ENCODE measurements around the gene SLC22A17. TPM values are rescaled to one million over a fixed set of nuclear protein-coding genes. Genes with fewer than 3 reads are reported as not detected.
A peak's percentile ranks its signal among the peaks of the same experiment; 100 is the strongest.

SLC22A17 gene
- total and polyA plus RNA-seq, 2 of the 13 experiments (the other 11 are each of a cell fraction or from before 2014, with no cell fraction given) = 0.95 to 1.1 TPM

- TF ChIP-seq ZNF318 (CRISPR knock-in tag; IDR thresholded peaks at IDR 0.05) (peak; percentile 19; the same call in 1 of the 2 replicates), ZNF496 (CRISPR knock-in tag; IDR thresholded peaks at IDR 0.05; ENCODE audit: insufficient replicate concordance) (no peak), HNF4A (CRISPR knock-in tag; IDR thresholded peaks at IDR 0.05) (peak; percentile 26; the same call in 1 of the 2 replicates), ZKSCAN5 (CRISPR knock-in tag; IDR thresholded peaks at IDR 0.05) (0 out of 2 replicates have a peak, but pooled peaks have one; percentile 43), KLF11 (CRISPR knock-in tag; IDR thresholded peaks at IDR 0.05) (no peak), TEAD3 (CRISPR knock-in tag; optimal IDR thresholded peaks at IDR 0.05; ENCODE audit: borderline replicate concordance) (peak; percentile 82), ZNF672 (CRISPR knock-in tag; IDR thresholded peaks at IDR 0.05) (no peak), NR3C1 (CRISPR knock-in tag; IDR thresholded peaks at IDR 0.05) (no peak), ZNF414 (CRISPR knock-in tag; IDR thresholded peaks at IDR 0.05) (no peak), NFKBIZ (CRISPR knock-in tag; IDR thresholded peaks at IDR 0.05) (no peak), ZC3H13 (CRISPR knock-in tag; IDR thresholded peaks at IDR 0.05) (no peak), GPN1 (CRISPR knock-in tag; IDR thresholded peaks at IDR 0.05; ENCODE audit: borderline replicate concordance) (peak; percentile 19; the same call in 1 of the 2 replicates), ZNF446 (CRISPR knock-in tag; IDR thresholded peaks at IDR 0.05) (peak; percentile 83), KLF13 (CRISPR knock-in tag; IDR thresholded peaks at IDR 0.05) (peak; percentile 97), ZNF143 (CRISPR knock-in tag; IDR thresholded peaks at IDR 0.05) (peak; percentile 38; the same call in 1 of the 2 replicates)
- TF ChIP-seq, protein P1, sequence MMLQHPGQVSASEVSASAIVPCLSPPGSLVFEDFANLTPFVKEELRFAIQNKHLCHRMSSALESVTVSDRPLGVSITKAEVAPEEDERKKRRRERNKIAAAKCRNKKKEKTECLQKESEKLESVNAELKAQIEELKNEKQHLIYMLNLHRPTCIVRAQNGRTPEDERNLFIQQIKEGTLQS (CRISPR knock-in tag; IDR thresholded peaks at IDR 0.05) = peak; percentile 33; the same call in 1 of the 2 replicates
- TF ChIP-seq, protein P2, sequence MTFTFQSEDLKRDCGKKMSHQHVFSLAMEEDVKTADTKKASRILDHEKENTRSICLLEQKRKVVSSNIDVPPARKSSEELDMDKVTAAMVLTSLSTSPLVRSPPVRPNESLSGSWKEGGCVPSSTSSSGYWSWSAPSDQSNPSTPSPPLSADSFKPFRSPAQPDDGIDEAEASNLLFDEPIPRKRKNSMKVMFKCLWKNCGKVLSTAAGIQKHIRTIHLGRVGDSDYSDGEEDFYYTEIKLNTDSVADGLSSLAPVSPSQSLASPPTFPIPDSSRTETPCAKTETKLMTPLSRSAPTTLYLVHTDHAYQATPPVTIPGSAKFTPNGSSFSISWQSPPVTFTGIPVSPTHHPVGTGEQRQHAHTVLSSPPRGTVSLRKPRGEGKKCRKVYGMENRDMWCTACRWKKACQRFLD (CRISPR knock-in tag; IDR thresholded peaks at IDR 0.05; ENCODE audit: borderline replicate concordance) = peak; percentile 16
These were observed 50.1 kb downstream of the SLC22A17 start, which contains the start of gene PPP1R3E (continued) for GRCh38 chr14:23302290-23303225.
